HG03521 (cell line): ENCODE results near the gene ZEB1.
"Not testable (repeated sequence)": the region's sequence is repeated elsewhere in the genome, so short reads cannot be mapped to it uniquely, and the experiment has no call there.

Experiments used
- ATAC-seq: cut with Tn5 transposase; IDR thresholded peaks from one replicate; pipeline ENCODE4 v1.9.1; 2021; ENCODE audit warnings: mild to moderate bottlenecking, moderate library complexity; ENCODE audit not compliant: unreplicated experiment

The ZEB1 gene

DNA sequence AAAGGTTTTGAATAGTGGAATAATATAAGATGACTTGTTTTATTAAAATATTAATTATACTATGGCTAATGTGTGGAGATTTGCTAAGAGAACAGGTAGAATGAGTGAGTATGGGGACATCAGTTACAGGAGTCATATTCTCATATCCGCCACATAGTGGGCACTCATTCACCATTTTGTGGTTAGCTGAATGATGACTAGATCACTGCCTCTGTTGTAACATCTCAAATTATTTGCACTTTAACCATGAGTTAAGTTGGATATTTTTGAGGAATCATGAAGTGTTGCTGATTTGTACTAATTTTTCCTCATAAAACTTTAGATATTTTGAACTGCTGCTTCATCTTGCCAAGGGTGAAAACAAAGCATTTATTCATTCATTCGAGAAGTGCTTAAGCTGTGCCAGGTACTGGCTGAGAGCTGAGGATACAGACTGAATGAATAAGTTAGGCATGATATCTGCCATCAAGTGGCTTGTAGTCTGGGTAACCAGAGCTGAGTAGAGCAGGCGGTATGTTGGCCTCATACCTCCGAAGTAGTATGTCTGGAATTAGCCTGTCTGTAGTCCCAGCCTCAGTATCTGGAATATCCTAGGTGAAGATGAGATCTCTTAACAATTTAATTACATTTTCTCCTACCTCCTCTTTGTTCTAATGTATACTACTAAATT, 100.5 kb downstream of the ZEB1 start:
- no peak for ATAC-seq

DNA sequence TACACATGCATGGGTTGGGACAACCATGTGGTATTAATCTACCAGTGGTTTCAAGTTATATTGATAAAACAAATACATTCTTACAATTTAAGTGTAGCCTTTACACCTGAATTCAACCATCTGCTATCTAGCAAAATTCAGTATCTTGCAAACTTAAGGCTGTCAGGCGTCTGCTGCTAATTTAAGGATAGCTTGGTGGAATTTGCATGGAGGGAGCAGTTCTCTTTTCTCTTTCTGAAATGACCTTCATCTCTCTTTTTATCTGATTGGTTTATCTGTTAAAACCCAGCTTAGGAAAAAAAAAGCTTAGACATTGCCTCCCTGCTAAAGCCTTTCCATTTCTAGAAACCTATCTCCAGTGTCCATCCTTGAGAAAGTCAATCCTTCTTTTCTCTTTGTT, 102.3 kb downstream of the ZEB1 start:
- no peak for ATAC-seq

DNA sequence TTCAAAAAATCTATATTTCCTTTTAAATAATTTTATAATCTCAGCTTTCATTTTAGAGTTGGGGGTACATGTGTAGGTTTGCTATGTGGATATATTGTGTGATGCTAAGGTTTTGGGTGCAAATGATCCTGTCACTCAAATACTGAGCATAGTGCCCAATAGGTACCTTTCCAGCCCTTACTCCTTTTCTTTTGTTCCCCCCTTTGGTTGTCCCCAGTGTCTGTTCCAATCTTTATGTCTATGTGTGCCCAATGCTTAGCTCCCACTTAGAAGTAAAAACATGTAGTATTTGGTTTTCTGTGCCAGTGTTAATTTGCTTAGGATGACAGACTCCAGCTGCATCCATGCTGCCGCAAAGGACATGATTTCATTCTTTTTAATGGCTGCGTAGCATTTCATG, 103.6 kb downstream of the ZEB1 start:
- ATAC-seq = no peak

DNA sequence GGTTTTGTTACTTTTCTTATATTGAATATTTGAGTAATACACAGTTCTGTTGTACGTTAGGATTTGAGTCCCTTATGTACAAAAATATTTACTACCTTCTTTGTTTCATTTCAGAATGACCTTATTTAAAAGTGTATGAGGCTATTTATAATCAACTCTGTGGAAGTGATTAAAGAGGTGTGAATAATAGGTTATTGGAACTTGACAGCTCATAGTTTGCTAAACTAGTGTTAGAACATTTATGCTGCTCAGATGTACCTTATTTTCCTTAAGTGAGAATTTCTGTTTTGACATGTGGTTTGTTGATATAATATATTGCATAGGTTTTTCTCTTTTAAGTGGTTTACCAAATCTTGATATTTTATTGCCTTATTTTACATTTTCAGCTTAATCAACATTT, 105.5 kb downstream of the ZEB1 start:
- no peak for ATAC-seq

DNA sequence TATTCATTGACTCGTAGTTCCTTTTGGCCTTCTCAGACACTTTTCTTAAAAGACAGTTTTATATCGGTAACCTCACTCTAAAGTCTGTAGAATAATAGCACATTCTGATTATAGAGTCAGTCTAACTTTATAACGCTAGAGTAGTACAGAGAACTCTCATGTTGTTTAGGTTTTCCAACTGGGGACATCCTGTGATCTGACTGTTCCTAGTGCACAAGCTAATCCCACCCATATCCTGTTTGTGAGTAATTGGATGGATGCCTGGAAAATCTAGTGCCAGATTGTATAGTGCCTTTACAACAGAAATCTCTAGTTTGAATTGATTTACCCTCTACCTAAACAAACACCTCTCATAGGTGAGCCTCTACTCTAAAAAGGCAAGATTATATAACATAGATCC, 107.4 kb downstream of the ZEB1 start:
- no peak for ATAC-seq

DNA sequence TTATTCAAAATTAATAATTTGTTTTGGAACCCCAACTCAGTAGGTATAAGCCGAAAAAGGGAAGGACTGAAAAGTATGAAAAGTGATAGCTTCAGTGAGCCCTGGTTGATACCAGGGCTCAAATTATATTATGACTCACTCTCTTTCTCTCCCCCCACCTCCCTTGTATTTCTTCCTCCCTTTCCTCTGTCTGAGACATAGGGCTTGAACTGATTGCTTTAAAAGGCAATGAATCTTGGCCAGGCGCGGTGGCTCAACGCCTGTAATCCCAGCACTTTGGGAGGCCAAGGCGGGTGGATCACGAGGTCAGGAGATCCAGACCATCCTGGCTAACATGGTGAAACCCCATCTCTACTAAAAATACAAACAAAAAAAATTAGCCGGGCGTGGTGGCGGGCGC, 108.3 kb downstream of the ZEB1 start:
- not testable (repeated sequence) for ATAC-seq

DNA sequence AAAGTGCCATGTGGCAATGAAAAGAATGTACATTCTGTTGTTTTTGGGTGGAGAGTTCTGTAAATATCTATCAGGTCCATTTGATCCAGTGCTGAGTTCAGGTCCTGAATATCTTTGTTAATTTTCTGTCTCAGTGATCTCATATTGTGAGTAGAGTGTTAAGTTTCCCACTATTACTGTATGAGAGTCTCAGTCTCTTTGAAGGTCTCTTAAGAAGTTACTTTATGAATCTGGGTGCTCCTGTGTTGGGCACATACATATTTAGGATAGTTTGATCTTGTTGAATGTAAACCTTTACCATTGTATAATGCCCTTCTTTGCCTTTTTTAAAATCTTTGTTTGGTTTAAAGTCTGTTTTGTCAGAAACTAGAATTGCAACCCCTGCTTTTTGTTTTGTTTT, 109.5 kb downstream of the ZEB1 start:
- not testable (repeated sequence) for ATAC-seq

DNA sequence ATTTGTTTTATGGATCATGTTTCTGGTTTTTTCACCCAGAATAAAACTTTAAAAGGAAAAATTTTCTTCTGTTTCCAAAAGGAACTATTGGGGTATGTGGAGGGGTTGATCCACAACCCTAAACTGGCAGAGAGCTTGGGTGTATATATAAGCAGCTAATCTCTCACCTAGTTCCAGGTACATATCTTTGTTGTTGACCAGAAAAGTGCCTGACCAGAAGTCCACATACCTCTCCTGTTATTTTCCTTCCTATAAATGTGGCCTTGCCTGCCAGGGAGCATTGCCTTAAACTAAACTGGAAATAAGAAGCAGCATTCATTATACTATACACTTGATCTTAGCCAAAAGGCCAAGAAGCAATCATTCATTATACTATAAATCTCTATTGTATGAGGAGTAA, 112.0 kb downstream of the ZEB1 start:
- ATAC-seq = no peak

DNA sequence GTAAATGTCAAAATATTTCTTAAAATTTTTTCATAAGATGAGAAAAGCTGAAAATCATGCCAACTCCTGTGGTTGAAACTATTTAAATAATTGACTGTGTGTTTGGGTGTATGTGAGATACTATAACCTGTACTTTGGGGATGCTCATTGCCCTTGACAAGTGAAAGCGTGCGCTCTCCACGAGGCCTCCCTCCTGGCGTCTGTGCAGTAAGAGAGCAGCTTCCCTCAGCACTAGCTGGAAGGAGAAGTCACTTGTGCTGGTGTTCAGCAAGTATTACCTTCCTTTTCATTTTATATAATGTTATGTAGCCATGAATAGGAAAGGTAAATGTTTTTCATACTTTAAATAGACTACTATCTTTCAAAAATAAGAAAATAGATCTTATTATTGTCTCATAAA, 118.9 kb downstream of the ZEB1 start:
- ATAC-seq = no peak

DNA sequence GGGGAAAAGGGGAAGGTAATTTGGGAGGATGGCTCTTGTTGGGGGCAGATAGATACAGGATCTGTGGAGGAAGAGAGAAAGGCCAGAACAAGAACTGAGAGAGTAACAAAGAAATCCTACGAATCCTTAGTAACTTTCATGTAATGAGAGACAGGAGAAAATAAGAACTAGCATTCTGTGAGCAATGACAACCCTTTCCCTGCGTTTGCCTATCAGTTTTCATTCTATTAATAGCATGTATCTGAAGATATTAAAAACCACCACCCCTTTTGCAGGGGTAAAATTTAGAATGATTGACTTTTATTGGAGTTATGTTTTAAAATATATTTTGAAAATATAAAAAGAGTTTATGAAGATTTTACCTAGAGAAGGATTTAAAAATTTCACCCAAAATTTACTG, 132.8 kb downstream of the ZEB1 start:
- no peak for ATAC-seq

DNA sequence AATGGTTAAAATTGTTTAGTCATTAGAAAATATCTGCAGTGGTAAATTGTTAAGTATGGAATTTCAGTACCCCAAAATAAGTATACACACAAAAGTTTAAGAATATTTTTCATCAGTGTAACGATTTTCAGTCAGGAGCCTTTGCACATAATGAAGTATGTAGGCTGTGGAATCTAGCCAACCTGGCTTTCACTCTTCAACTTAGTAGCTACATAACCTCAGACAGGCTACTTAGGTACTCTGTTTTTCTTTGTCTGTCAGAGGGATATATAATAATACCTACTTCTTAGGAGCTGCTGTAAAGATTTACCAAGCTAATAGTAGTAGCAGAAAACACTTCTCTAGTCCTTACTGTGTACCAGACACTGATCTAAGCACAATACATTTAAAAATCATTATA, 137.5 kb downstream of the ZEB1 start:
- ATAC-seq = no peak

DNA sequence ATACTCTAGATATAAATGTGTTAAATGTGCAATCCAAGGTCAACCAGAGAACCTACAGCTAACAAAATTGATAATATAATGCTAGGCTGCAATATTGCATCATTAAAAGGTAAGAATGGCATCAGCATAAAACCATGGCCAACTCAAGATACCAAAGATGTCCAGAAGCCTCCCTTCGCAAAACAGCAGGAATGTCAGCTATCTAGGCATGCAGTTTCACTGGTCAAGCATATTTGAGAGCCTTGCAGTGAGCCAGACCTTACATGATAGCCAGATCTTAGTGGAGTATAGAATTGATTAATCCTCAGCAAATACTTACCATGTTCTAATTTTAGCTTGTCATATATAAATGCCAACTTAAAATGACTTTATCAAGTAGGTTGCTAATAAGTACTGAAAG, 138.8 kb downstream of the ZEB1 start:
- ATAC-seq = no peak

DNA sequence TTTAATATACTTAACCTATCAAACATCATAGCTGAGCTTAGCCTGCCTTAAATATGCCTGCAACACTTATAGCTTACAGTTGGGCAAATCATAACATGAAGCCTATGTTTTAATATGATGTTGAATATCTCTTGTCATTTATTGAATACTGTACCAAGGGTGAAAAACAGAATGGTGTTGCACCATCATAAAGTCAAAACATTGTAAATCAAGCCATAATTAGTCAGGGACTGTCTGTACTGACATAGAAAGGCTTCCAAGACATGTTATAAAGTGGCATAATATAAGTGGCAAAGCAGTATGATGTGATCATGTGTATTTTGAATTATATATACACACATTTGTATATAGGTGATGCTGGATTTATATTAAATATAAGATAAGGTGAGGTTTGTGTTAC, 140.0 kb downstream of the ZEB1 start:
- no peak for ATAC-seq

DNA sequence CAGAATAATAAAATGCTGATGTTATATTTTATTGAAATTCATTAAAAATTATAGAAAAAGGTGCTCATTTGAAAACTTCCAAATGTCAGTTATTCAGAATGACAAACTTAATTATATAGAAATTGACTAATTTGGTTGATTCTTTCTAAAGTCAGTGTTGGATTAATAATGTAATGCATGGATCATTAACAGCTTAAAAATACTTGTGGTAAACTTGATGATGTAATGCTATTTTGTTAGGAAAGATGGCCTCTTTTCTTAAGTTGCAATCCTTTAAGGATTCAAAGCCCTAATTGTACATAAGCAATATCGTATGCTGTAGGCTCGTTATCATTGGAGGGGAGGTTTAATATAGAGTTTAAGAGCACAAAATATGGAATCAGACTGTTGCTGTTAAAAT, 141.2 kb downstream of the ZEB1 start:
- no peak for ATAC-seq

DNA sequence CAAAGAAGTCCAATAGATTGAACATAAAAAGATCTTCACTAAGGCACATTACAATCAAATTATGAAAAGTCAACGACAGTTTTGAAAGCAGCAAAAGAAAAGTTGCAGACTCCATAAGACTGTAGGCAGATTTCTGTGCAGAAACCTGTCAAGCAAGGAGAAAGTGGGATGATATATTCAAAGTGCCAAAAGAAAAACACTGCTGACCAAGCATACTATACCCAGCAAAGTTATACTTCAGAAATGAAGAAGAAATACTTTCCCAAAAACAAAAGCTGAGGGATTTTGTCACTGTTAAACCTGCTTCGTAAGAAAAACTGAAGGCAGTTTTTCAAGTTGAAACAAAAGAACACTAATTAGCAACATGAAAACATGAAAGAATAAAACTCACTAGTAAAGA, 145.5 kb downstream of the ZEB1 start:
- no peak for ATAC-seq

DNA sequence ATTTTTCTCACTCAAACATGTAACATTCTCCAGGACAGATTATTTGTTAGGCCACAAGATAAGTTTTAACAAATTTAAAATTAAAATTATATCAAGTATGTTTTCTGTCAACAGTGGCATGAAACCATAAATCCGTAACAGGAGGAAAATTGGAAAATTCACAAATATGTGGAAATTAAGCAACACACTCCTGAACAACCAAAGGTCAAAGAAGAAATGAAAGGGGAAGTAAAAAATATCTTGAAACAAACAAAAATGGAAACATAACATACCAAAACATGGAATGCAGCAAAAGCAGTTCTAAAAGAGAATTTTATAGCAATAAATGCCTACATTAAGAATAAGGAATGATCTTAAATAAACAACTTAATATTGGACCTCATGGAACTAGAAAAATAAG, 147.3 kb downstream of the ZEB1 start:
- no peak for ATAC-seq

DNA sequence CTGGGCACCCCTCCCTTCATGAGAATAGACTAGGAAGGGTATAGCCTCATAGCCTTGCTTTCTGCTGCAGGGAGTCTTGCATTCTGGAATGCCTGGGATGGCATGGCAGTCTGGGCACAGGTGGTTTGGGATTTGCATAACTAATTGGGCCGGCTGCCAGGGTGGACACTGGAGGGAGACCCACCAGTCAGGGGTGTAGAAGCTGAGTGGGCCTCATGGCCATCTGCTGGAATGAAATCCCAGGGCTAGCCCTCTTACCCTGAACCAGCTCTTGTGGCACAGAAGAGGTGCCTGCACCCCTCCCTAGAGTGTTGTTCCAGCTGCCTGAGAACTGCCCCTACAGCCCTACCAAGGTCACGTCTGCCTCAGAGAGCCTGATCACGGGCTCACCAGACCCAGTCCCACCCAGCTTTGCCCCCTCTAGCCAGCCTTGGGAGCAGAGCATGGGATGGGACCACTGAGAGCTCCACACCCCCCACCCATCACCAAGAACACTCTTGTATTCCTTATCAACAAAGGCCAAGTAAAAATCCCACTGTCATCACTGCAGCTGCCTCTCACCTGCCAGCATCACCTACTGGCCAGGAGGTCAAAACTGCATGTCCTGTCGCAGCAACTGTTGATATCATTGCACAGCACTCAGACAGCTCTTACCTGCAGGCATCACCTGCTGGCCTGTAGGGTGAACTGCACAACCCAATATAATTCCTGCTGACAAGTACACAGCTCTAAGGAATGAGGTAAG, 148.9 kb downstream of the ZEB1 start:
- ATAC-seq = no peak

DNA sequence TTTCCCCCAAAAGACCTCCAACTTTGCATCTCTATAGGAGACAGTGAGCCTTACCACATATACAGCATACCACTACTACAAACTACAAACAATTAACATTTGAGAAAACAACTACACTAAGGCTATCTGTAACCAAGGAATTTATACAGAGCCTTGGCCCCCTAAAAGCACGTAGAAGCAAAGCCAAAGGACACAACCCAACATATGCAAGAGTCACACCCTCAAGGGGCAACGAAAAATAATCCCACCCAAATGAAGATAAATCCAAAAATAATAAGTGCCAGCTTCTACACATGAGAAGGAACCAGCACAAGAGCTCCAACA, 149.5 kb downstream of the ZEB1 start:
- ATAC-seq = no peak

DNA sequence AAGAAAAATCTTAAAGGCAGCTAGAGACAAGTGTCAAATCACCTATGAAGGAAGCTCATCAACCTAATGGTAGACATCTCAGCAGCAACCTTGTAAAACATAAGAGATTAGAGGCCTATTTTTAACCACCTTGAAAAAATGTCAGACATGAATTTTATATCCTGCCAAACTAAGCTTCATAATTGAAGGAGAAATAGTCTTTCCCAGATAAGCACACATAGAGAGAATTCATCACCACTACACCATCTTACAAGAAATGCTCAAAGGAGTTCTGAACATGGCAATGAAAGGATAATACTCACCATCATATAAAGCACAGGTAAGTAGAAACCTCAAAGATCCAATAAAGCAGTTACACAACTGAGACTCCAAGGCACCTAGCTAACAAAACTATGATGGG, 156.5 kb downstream of the ZEB1 start:
- ATAC-seq = no peak

DNA sequence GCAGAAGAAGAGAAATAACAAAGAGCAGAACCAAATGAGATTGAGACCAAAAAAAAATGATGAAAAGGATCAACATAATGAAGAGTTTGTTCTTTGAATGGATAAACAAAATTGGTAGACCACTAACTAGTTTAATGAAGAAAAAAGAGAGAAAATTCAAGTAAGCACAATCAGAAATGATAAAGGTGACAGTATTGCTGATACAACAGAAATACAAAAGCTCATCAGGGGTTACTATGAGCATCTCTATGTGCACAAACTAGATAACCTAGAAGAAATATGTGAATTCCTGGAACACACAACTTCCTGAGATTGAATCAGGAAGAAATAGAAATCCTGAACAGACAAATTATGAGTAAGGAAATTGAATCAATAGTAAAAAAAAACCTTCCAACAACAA, 157.1 kb downstream of the ZEB1 start:
- ATAC-seq = no peak

DNA sequence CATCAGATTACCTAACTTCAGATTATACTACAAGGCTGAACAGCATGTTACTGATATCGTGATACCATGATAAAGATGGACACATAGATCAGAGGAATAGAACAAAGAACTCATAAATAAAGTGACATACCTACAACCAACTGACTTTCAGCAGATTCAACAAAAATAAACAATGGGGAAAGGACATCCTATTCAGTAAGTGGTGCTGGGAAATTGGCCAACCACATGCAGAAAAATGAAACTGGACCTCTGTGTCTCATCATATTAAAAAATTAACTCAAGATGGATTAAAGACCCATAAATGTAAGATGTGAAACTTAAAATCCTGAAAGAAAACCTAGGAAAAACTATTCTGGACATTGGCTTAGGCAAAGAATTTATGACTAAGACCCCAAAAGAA, 158.6 kb downstream of the ZEB1 start:
- ATAC-seq = no peak

DNA sequence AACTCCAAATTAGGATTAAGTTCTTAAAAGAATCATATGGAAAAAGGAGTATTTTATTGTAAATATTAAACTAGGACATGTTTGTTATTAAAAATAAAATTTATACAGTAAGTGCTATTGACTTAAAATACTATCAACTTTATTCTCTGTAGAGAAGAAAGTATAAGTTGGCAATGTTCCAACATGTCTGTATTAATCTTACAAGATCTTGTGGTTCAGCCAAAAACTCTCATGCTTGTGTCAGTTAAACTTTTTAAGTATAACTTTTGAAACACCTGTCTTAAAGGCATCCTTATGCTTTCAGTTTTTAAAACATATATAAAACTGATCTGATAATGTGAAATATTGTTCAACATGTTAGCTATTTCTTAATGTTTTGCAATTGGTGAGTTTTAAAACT, 160.7 kb downstream of the ZEB1 start:
- no peak for ATAC-seq

DNA sequence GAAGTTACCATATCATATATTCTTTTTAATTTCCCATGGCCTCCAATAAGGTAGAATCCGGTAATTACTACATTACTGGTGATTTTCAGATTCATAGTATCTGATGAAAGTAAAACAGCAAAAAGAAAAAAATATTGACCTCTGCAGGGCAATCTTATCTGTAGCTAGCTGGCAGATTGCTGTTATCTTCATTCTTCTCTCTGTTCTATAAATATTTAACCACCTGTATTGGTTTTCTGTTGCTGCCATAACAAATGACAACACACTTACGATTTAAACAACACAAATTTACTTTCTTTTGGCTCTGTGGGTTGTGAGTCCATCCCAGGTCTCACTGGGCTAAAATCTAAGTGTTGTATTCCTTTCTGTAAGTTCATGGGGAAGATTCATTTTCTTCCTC, 164.5 kb downstream of the ZEB1 start:
- no peak for ATAC-seq
